WTC11 (cell line): ENCODE results near the gene LRRC70.

ENCODE experiments used
- JAZF1 ChIP-seq: fragments of 250-450 bp; sonication (Bioruptor Pico); IDR thresholded peaks from 2 replicates; pipeline ENCODE4 v1.9.0; 2021; ENCODE audit warnings: moderate library complexity, mild to moderate bottlenecking, inconsistent platforms
- RELA ChIP-seq: sonication (generic); formaldehyde crosslinking; IDR thresholded peaks from 2 replicates; pipeline ENCODE4 v1.8.1; 2022; ENCODE audit warnings: missing genetic modification reagents, mild to moderate bottlenecking, borderline replicate concordance
- TF ChIP-seq, protein P1 (sequence below): sonication (generic); formaldehyde crosslinking; IDR thresholded peaks from 2 replicates; pipeline ENCODE4 v1.8.1; 2023; ENCODE audit warnings: mild to moderate bottlenecking, missing genetic modification reagents
- TF ChIP-seq, protein P2 (sequence below): sonication (generic); formaldehyde crosslinking; IDR thresholded peaks from 2 replicates; pipeline ENCODE4 v1.8.1; 2023; ENCODE audit warnings: mild to moderate bottlenecking, missing genetic modification reagents, moderate library complexity
- TF ChIP-seq, protein P3 (sequence below): fragments of 200-600 bp; IDR thresholded peaks from 2 replicates; pipeline ENCODE4 v1.8.0; 2022; ENCODE audit warnings: antibody characterized with exemption
- TF ChIP-seq, protein P4 (sequence below): sonication (generic); formaldehyde crosslinking; IDR thresholded peaks from 2 replicates; pipeline ENCODE4 v1.8.0; 2022; ENCODE audit warnings: mild to moderate bottlenecking, missing genetic modification reagents
- TF ChIP-seq, protein P5 (sequence below): sonication (generic); formaldehyde crosslinking; conservative IDR thresholded peaks from 2 replicates; pipeline ENCODE4 v1.8.1; 2022; ENCODE audit warnings: mild to moderate bottlenecking, missing genetic modification reagents
- TF ChIP-seq, protein P6 (sequence below): sonication (generic); formaldehyde crosslinking; IDR thresholded peaks from 2 replicates; pipeline ENCODE4 v1.8.1; 2023; ENCODE audit warnings: mild to moderate bottlenecking, missing genetic modification reagents, moderate library complexity

DNA sequence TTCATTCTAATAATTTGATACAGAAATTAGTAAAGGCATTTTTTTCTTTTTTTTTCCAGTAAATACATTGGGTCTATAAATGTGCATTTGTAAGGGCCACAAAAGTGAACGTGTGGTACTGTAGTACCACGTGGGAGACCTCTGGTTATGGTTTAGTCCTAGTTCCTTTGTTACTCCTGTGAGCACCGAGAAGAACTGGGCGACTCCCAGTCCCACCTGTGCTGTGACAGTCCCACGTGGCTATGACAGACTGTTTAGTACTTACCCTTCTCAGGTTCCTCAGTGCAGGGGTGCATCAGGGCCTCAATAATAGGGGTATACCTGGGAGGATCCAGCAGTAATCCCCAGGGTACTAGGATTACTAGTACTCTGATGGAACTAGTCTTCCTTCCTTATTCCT lies 49.3 kb downstream of the LRRC70 start:
- TF ChIP-seq, protein P1, sequence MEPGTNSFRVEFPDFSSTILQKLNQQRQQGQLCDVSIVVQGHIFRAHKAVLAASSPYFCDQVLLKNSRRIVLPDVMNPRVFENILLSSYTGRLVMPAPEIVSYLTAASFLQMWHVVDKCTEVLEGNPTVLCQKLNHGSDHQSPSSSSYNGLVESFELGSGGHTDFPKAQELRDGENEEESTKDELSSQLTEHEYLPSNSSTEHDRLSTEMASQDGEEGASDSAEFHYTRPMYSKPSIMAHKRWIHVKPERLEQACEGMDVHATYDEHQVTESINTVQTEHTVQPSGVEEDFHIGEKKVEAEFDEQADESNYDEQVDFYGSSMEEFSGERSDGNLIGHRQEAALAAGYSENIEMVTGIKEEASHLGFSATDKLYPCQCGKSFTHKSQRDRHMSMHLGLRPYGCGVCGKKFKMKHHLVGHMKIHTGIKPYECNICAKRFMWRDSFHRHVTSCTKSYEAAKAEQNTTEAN (CRISPR knock-in tag) = no peak
- TF ChIP-seq, protein P2, sequence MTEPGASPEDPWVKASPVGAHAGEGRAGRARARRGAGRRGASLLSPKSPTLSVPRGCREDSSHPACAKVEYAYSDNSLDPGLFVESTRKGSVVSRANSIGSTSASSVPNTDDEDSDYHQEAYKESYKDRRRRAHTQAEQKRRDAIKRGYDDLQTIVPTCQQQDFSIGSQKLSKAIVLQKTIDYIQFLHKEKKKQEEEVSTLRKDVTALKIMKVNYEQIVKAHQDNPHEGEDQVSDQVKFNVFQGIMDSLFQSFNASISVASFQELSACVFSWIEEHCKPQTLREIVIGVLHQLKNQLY (CRISPR knock-in tag) = no peak
- TF ChIP-seq, protein P3, sequence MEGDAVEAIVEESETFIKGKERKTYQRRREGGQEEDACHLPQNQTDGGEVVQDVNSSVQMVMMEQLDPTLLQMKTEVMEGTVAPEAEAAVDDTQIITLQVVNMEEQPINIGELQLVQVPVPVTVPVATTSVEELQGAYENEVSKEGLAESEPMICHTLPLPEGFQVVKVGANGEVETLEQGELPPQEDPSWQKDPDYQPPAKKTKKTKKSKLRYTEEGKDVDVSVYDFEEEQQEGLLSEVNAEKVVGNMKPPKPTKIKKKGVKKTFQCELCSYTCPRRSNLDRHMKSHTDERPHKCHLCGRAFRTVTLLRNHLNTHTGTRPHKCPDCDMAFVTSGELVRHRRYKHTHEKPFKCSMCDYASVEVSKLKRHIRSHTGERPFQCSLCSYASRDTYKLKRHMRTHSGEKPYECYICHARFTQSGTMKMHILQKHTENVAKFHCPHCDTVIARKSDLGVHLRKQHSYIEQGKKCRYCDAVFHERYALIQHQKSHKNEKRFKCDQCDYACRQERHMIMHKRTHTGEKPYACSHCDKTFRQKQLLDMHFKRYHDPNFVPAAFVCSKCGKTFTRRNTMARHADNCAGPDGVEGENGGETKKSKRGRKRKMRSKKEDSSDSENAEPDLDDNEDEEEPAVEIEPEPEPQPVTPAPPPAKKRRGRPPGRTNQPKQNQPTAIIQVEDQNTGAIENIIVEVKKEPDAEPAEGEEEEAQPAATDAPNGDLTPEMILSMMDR = no peak
- TF ChIP-seq, protein P4, sequence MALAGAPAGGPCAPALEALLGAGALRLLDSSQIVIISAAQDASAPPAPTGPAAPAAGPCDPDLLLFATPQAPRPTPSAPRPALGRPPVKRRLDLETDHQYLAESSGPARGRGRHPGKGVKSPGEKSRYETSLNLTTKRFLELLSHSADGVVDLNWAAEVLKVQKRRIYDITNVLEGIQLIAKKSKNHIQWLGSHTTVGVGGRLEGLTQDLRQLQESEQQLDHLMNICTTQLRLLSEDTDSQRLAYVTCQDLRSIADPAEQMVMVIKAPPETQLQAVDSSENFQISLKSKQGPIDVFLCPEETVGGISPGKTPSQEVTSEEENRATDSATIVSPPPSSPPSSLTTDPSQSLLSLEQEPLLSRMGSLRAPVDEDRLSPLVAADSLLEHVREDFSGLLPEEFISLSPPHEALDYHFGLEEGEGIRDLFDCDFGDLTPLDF (CRISPR knock-in tag) = no peak
- TF ChIP-seq RELA (CRISPR knock-in tag) (no peak), JAZF1 (CRISPR knock-in tag) (no peak)
- TF ChIP-seq, protein P5, sequence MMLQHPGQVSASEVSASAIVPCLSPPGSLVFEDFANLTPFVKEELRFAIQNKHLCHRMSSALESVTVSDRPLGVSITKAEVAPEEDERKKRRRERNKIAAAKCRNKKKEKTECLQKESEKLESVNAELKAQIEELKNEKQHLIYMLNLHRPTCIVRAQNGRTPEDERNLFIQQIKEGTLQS = no peak
- TF ChIP-seq, protein P6, sequence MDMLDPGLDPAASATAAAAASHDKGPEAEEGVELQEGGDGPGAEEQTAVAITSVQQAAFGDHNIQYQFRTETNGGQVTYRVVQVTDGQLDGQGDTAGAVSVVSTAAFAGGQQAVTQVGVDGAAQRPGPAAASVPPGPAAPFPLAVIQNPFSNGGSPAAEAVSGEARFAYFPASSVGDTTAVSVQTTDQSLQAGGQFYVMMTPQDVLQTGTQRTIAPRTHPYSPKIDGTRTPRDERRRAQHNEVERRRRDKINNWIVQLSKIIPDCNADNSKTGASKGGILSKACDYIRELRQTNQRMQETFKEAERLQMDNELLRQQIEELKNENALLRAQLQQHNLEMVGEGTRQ (CRISPR knock-in tag) = no peak
